SK-N-SH (cell line): ENCODE measurements around the gene TCF3. TPM values are rescaled to one million over a fixed set of nuclear protein-coding genes. Genes with fewer than 3 reads are reported as not detected.

Source experiments
- CTCF ChIA-PET: fragments of 300-600, 350-600 bp; formaldehyde crosslinking; extraction: SDS; loops from one replicate; lab custom pipeline; 2021; lab: Yijun Ruan, JAX
- POLR2A ChIA-PET: fragments of 350-600 bp; sonication (Branson Sonifier 250); formaldehyde crosslinking; extraction: SDS; loops from one replicate; lab custom pipeline; 2020; ENCODE audit warnings: antibody characterized with exemption, inconsistent platforms; lab: Yijun Ruan, JAX
- DNase-seq: peaks from one replicate; pipeline ENCODE4 v3.0.0; 2012
- H2AFZ ChIP-seq: fragments of 200-600 bp; sonication (generic); 2 replicates; pipeline ENCODE4 v1.8.1; 2016; ENCODE audit warnings: antibody characterized with exemption, mild to moderate bottlenecking, low read depth
- H3F3A ChIP-seq: fragments of 200-600 bp; sonication (generic); replicated peaks from 2 replicates; pipeline ENCODE3; 2016; ENCODE audit warnings: antibody characterized with exemption, mild to moderate bottlenecking; ENCODE audit not compliant: insufficient read depth
- H3K27ac ChIP-seq, 2 experiments: fragments of 200-500 bp in 1 of 2; fragments of 200-600 bp in 1 of 2; sonication (Bioruptor generic) in 1 of 2; sonication (generic), shearing (Covaris generic) in 1 of 2; 2 replicates each; pipeline versions ENCODE4 v1.5.1 to v1.6.1; 2014 to 2016; ENCODE audit warnings: low read depth in 2 of 2, inconsistent platforms in 1 of 2, low read length in 1 of 2, mild to moderate bottlenecking in 1 of 2, mixed read lengths in 1 of 2
- H3K27me3 ChIP-seq: fragments of 200-600 bp; sonication (generic), shearing (Covaris generic); 2 replicates; pipeline ENCODE4 v1.6.1; 2016; ENCODE audit warnings: mixed run types; ENCODE audit not compliant: insufficient read depth
- H3K36me3 ChIP-seq, 2 experiments: fragments of 200-500 bp in 1 of 2; fragments of 200-600 bp in 1 of 2; sonication (Bioruptor generic) in 1 of 2; sonication (generic) in 1 of 2; replicated peaks in 1 of 2; 2 replicates each; pipeline versions ENCODE3 to v1.5.1; 2014 to 2016; ENCODE audit warnings: low read length in 1 of 2, mild to moderate bottlenecking in 1 of 2; ENCODE audit not compliant: insufficient read depth in 2 of 2, control insufficient read depth in 1 of 2
- H3K4me1 ChIP-seq, 2 experiments: fragments of 200-500 bp in 1 of 2; fragments of 200-600 bp in 1 of 2; sonication (Bioruptor generic) in 1 of 2; sonication (generic), shearing (Covaris generic) in 1 of 2; 2 replicates each; pipeline versions ENCODE4 v1.5.1 to v1.6.1; 2014 to 2016; ENCODE audit warnings: low read depth in 1 of 2, low read length in 1 of 2, mixed run types in 1 of 2; ENCODE audit not compliant: insufficient read depth in 2 of 2, control insufficient read depth in 1 of 2
- H3K4me2 ChIP-seq: fragments of 200-600 bp; sonication (generic), shearing (Covaris generic); 2 replicates; pipeline ENCODE4 v1.6.1; 2017; ENCODE audit warnings: mixed run types
- H3K4me3 ChIP-seq, 2 experiments: fragments of 200-500 bp in 1 of 2; fragments of 200-600 bp in 1 of 2; sonication (Bioruptor generic) in 1 of 2; sonication (generic), shearing (Covaris generic) in 1 of 2; 2 replicates each; pipeline versions ENCODE4 v1.5.1 to v1.8.1; 2014 to 2016; ENCODE audit warnings: low read depth in 2 of 2, inconsistent platforms in 1 of 2, low read length in 1 of 2, mild to moderate bottlenecking in 1 of 2, mixed read lengths in 1 of 2, moderate library complexity in 1 of 2
- H3K79me2 ChIP-seq: fragments of 200-600 bp; sonication (generic); 2 replicates; pipeline ENCODE4 v1.8.1; 2017; ENCODE audit warnings: mild to moderate bottlenecking; ENCODE audit not compliant: insufficient read depth
- H3K9ac ChIP-seq: fragments of 200-600 bp; sonication (generic); 2 replicates; pipeline ENCODE4 v1.6.1; 2017; ENCODE audit warnings: mixed run types
- H3K9me2 ChIP-seq: fragments of 200-600 bp; sonication (generic); 2 replicates; pipeline ENCODE4 v1.6.1; 2017; ENCODE audit warnings: mixed run types
- H3K9me3 ChIP-seq: fragments of 200-600 bp; sonication (generic); 2 replicates; pipeline ENCODE4 v1.6.1; 2017; ENCODE audit warnings: mixed run types, mild to moderate bottlenecking, moderate library complexity
- H4K20me1 ChIP-seq: fragments of 200-600 bp; sonication (generic); 2 replicates; pipeline ENCODE4 v1.6.1; 2017; ENCODE audit warnings: mild to moderate bottlenecking, mixed run types; ENCODE audit not compliant: insufficient read depth
- CHD2 ChIP-seq: fragments of 150-350 bp; IDR thresholded peaks from 2 replicates; pipeline ENCODE4 v1.6.1; 2018; ENCODE audit warnings: low read length; ENCODE audit not compliant: partially characterized antibody
- EZH2phosphoT487 ChIP-seq: fragments of 200-600 bp; sonication (generic); IDR thresholded peaks from 2 replicates; pipeline ENCODE4 v1.6.1; 2017; ENCODE audit warnings: low read depth, mixed run types, mild to moderate bottlenecking, antibody characterized with exemption, moderate library complexity, borderline replicate concordance
- GABPA ChIP-seq: IDR thresholded peaks from 2 replicates; pipeline ENCODE4 v1.4.0; 2012; ENCODE audit warnings: low read depth, mild to moderate bottlenecking
- GATA2 ChIP-seq: sonication (generic); formaldehyde crosslinking; IDR thresholded peaks from 2 replicates; pipeline ENCODE4 v1.5.0; 2020; ENCODE audit warnings: mild to moderate bottlenecking, missing genetic modification reagents
- MAX ChIP-seq: IDR thresholded peaks from 2 replicates; pipeline ENCODE4 v1.4.0; 2012; ENCODE audit warnings: low read depth
- MXI1 ChIP-seq: IDR thresholded peaks from 2 replicates; pipeline ENCODE4 v1.6.1; 2012; ENCODE audit warnings: mild to moderate bottlenecking, low read depth, low read length, improper control_type of control experiment
- NFIC ChIP-seq: IDR thresholded peaks from 2 replicates; pipeline ENCODE4 v1.4.0; 2012; ENCODE audit warnings: borderline replicate concordance
- PBX3 ChIP-seq: IDR thresholded peaks from 2 replicates; pipeline ENCODE4; 2012
- RCOR1 ChIP-seq: fragments of 150-350 bp; IDR thresholded peaks from 2 replicates; pipeline ENCODE4 v1.6.1; 2017; ENCODE audit warnings: antibody characterized with exemption, low read length
- REST ChIP-seq: IDR thresholded peaks from 2 replicates; pipeline ENCODE4 v1.6.1; 2012; ENCODE audit warnings: mild to moderate bottlenecking, low read depth, low read length, moderate library complexity
- RFX5 ChIP-seq: IDR thresholded peaks from 2 replicates; pipeline ENCODE4 v1.6.1; 2012; ENCODE audit warnings: mild to moderate bottlenecking, improper control_type of control experiment, low read length
- RXRA ChIP-seq: IDR thresholded peaks from 2 replicates; pipeline ENCODE4 v1.4.0; 2012; ENCODE audit warnings: low read depth, mild to moderate bottlenecking, borderline replicate concordance
- SIN3A ChIP-seq: IDR thresholded peaks from 2 replicates; pipeline ENCODE4 v1.6.1; 2012; ENCODE audit warnings: low read depth, mild to moderate bottlenecking, low read length, moderate library complexity, borderline replicate concordance
- TAF1 ChIP-seq: IDR thresholded peaks from 2 replicates; pipeline ENCODE4 v1.6.1; 2012; ENCODE audit warnings: low read depth, mild to moderate bottlenecking, low read length, moderate library complexity, borderline replicate concordance
- TCF12 ChIP-seq: IDR thresholded peaks from 2 replicates; pipeline ENCODE4 v1.4.0; 2012
- TEAD4 ChIP-seq: IDR thresholded peaks from 2 replicates; pipeline ENCODE4 v1.4.0; 2012; ENCODE audit warnings: mild to moderate bottlenecking, borderline replicate concordance; ENCODE audit not compliant: insufficient read depth
- USF2 ChIP-seq: fragments of 150-350 bp; IDR thresholded peaks from 2 replicates; pipeline ENCODE4 v1.6.1; 2017; ENCODE audit warnings: antibody characterized with exemption, low read length, low read depth, borderline replicate concordance
- ZBTB33 ChIP-seq: IDR thresholded peaks from 2 replicates; pipeline ENCODE4 v1.4.0; 2012; ENCODE audit warnings: low read depth, borderline replicate concordance
- WGBS: methylation state at CpG from one replicate; pipeline ENCODE4 v1.1.6; 2017; ENCODE audit warnings: low lambda C conversion rate; 5-methylcytosine and 5-hydroxymethylcytosine counted together
- polyA plus RNA-seq, 3 experiments: library from polyadenylated mRNA; depleted of rRNA; stranded (reverse); fragments of >200 nt; gene quantifications; 2 replicates each; pipeline ENCODE4 v1.2.3, GENCODE V29; 2012

The TCF3 gene
- polyA plus RNA-seq, 1 of the 3 experiments (the other 2 are of a cell fraction): 104 TPM

GRCh38 chr19:1567848-1568227, 84.6 kb downstream of the TCF3 start:
- ChIA-PET CTCF (interaction anchor here (1.1 kb wide), 1 partner anchor 9 kb away, joined by 3 read pairs; no protein-coding TSS in a partner anchor), POLR2A (no interaction called here)
- Histone ChIP-seq H3K4me2 (no peak overlapping the region), H3K27ac (peak overlapping the region in 1 of 2 experiments; percentile 86; a peak in 1 of 4 replicates), H3K9me3 (no peaks in the 10 kb centered on the region), H3F3A (peaks cover 6% of the 10 kb centered on the region), H3K9ac (no peak overlapping the region), H3K4me3 (peak overlapping the region in 1 of 2 experiments; percentile 66; a peak in 2 of 4 replicates), H3K36me3 (no peaks in the 10 kb centered on the region), H4K20me1 (peaks cover 36% of the 10 kb centered on the region), H2AFZ (no peak overlapping the region), H3K79me2 (peaks cover 45% of the 10 kb centered on the region), H3K4me1 (peaks cover 0 to 12% of the 10 kb centered on the region in 2 experiments; a peak in 2 of 4 replicates), H3K27me3 (no peaks in the 10 kb centered on the region), H3K9me2 (no peaks in the 10 kb centered on the region)
- 0% methylated on average over 5 of the region's 73 CpGs for WGBS
- TF ChIP-seq ZBTB33: no peak
- no peak for TF ChIP-seq USF2
- TF ChIP-seq MXI1: no peak
- no peak for TF ChIP-seq REST
- no peak for TF ChIP-seq GATA2 (CRISPR knock-in tag)
- TF ChIP-seq GABPA: no peak
- no peak for TF ChIP-seq TEAD4
- no peak for TF ChIP-seq RCOR1
- TF ChIP-seq TAF1: no peak
- TF ChIP-seq CHD2: no peak
- no peak for TF ChIP-seq RFX5
- no peak for TF ChIP-seq NFIC
- no peak for TF ChIP-seq TCF12
- TF ChIP-seq MAX: no peak
- no peak for TF ChIP-seq RXRA
- TF ChIP-seq SIN3A: no peak
- TF ChIP-seq PBX3: no peak
- no peak for TF ChIP-seq EZH2phosphoT487
- peak; percentile 78 for DNase-seq
